SK-N-SH (cell line): ENCODE data around the gene TFB2M. TPM values are rescaled to one million over a fixed set of nuclear protein-coding genes. Genes with fewer than 3 reads are reported as not detected.

Experiments used
- CTCF ChIA-PET: fragments of 300-600, 350-600 bp; formaldehyde crosslinking; extraction: SDS; loops from one replicate; lab custom pipeline; 2021; lab: Yijun Ruan, JAX
- POLR2A ChIA-PET: fragments of 350-600 bp; sonication (Branson Sonifier 250); formaldehyde crosslinking; extraction: SDS; loops from one replicate; lab custom pipeline; 2020; ENCODE audit warnings: antibody characterized with exemption, inconsistent platforms; lab: Yijun Ruan, JAX
- DNase-seq: peaks from one replicate; pipeline ENCODE4 v3.0.0; 2012
- H2AFZ ChIP-seq: fragments of 200-600 bp; sonication (generic); 2 replicates; pipeline ENCODE4 v1.8.1; 2016; ENCODE audit warnings: antibody characterized with exemption, mild to moderate bottlenecking, low read depth
- H3F3A ChIP-seq: fragments of 200-600 bp; sonication (generic); replicated peaks from 2 replicates; pipeline ENCODE3; 2016; ENCODE audit warnings: antibody characterized with exemption, mild to moderate bottlenecking; ENCODE audit not compliant: insufficient read depth
- H3K27ac ChIP-seq, 2 experiments: fragments of 200-500 bp in 1 of 2; fragments of 200-600 bp in 1 of 2; sonication (Bioruptor generic) in 1 of 2; sonication (generic), shearing (Covaris generic) in 1 of 2; 2 replicates each; pipeline versions ENCODE4 v1.5.1 to v1.6.1; 2014 to 2016; ENCODE audit warnings: low read depth in 2 of 2, inconsistent platforms in 1 of 2, low read length in 1 of 2, mild to moderate bottlenecking in 1 of 2, mixed read lengths in 1 of 2
- H3K27me3 ChIP-seq: fragments of 200-600 bp; sonication (generic), shearing (Covaris generic); 2 replicates; pipeline ENCODE4 v1.6.1; 2016; ENCODE audit warnings: mixed run types; ENCODE audit not compliant: insufficient read depth
- H3K36me3 ChIP-seq, 2 experiments: fragments of 200-500 bp in 1 of 2; fragments of 200-600 bp in 1 of 2; sonication (Bioruptor generic) in 1 of 2; sonication (generic) in 1 of 2; replicated peaks in 1 of 2; 2 replicates each; pipeline versions ENCODE3 to v1.5.1; 2014 to 2016; ENCODE audit warnings: low read length in 1 of 2, mild to moderate bottlenecking in 1 of 2; ENCODE audit not compliant: insufficient read depth in 2 of 2, control insufficient read depth in 1 of 2
- H3K4me1 ChIP-seq, 2 experiments: fragments of 200-500 bp in 1 of 2; fragments of 200-600 bp in 1 of 2; sonication (Bioruptor generic) in 1 of 2; sonication (generic), shearing (Covaris generic) in 1 of 2; 2 replicates each; pipeline versions ENCODE4 v1.5.1 to v1.6.1; 2014 to 2016; ENCODE audit warnings: low read depth in 1 of 2, low read length in 1 of 2, mixed run types in 1 of 2; ENCODE audit not compliant: insufficient read depth in 2 of 2, control insufficient read depth in 1 of 2
- H3K4me2 ChIP-seq: fragments of 200-600 bp; sonication (generic), shearing (Covaris generic); 2 replicates; pipeline ENCODE4 v1.6.1; 2017; ENCODE audit warnings: mixed run types
- H3K4me3 ChIP-seq, 2 experiments: fragments of 200-500 bp in 1 of 2; fragments of 200-600 bp in 1 of 2; sonication (Bioruptor generic) in 1 of 2; sonication (generic), shearing (Covaris generic) in 1 of 2; 2 replicates each; pipeline versions ENCODE4 v1.5.1 to v1.8.1; 2014 to 2016; ENCODE audit warnings: low read depth in 2 of 2, inconsistent platforms in 1 of 2, low read length in 1 of 2, mild to moderate bottlenecking in 1 of 2, mixed read lengths in 1 of 2, moderate library complexity in 1 of 2
- H3K79me2 ChIP-seq: fragments of 200-600 bp; sonication (generic); 2 replicates; pipeline ENCODE4 v1.8.1; 2017; ENCODE audit warnings: mild to moderate bottlenecking; ENCODE audit not compliant: insufficient read depth
- H3K9ac ChIP-seq: fragments of 200-600 bp; sonication (generic); 2 replicates; pipeline ENCODE4 v1.6.1; 2017; ENCODE audit warnings: mixed run types
- H3K9me2 ChIP-seq: fragments of 200-600 bp; sonication (generic); 2 replicates; pipeline ENCODE4 v1.6.1; 2017; ENCODE audit warnings: mixed run types
- H3K9me3 ChIP-seq: fragments of 200-600 bp; sonication (generic); 2 replicates; pipeline ENCODE4 v1.6.1; 2017; ENCODE audit warnings: mixed run types, mild to moderate bottlenecking, moderate library complexity
- H4K20me1 ChIP-seq: fragments of 200-600 bp; sonication (generic); 2 replicates; pipeline ENCODE4 v1.6.1; 2017; ENCODE audit warnings: mild to moderate bottlenecking, mixed run types; ENCODE audit not compliant: insufficient read depth
- CHD2 ChIP-seq: fragments of 150-350 bp; IDR thresholded peaks from 2 replicates; pipeline ENCODE4 v1.6.1; 2018; ENCODE audit warnings: low read length; ENCODE audit not compliant: partially characterized antibody
- CTCF ChIP-seq: fragments of 200-600 bp; sonication (generic); IDR thresholded peaks from 2 replicates; pipeline ENCODE4 v1.6.1; 2017; ENCODE audit warnings: antibody characterized with exemption, mild to moderate bottlenecking, moderate library complexity
- ELF1 ChIP-seq: IDR thresholded peaks from 2 replicates; pipeline ENCODE4 v1.4.0; 2012
- EP300 ChIP-seq, 2 experiments: IDR thresholded peaks; 2 replicates each; pipeline versions ENCODE4 v1.4.0 to v1.6.1; 2012; ENCODE audit warnings: borderline replicate concordance in 1 of 2, low read depth in 1 of 2, low read length in 1 of 2
- FOSL2 ChIP-seq: IDR thresholded peaks from 2 replicates; pipeline ENCODE4 v1.4.0; 2012; ENCODE audit warnings: low read depth, mild to moderate bottlenecking, moderate library complexity, borderline replicate concordance
- FOXM1 ChIP-seq: IDR thresholded peaks from 2 replicates; pipeline ENCODE4 v1.4.0; 2012; ENCODE audit warnings: low read depth, mild to moderate bottlenecking
- JUND ChIP-seq: IDR thresholded peaks from 2 replicates; pipeline ENCODE4 v1.4.0; 2012
- MEF2A ChIP-seq: IDR thresholded peaks from 2 replicates; pipeline ENCODE4 v1.4.0; 2012; ENCODE audit warnings: low read depth, borderline replicate concordance
- NFIC ChIP-seq: IDR thresholded peaks from 2 replicates; pipeline ENCODE4 v1.4.0; 2012; ENCODE audit warnings: borderline replicate concordance
- POLR2AphosphoS5 ChIP-seq: IDR thresholded peaks from 2 replicates; pipeline ENCODE4 v1.6.1; 2012; ENCODE audit warnings: low read depth, low read length
- REST ChIP-seq: IDR thresholded peaks from 2 replicates; pipeline ENCODE4 v1.6.1; 2012; ENCODE audit warnings: mild to moderate bottlenecking, low read depth, low read length, moderate library complexity
- RFX5 ChIP-seq: IDR thresholded peaks from 2 replicates; pipeline ENCODE4 v1.6.1; 2012; ENCODE audit warnings: mild to moderate bottlenecking, improper control_type of control experiment, low read length
- RXRA ChIP-seq: IDR thresholded peaks from 2 replicates; pipeline ENCODE4 v1.4.0; 2012; ENCODE audit warnings: low read depth, mild to moderate bottlenecking, borderline replicate concordance
- TAF1 ChIP-seq: IDR thresholded peaks from 2 replicates; pipeline ENCODE4 v1.6.1; 2012; ENCODE audit warnings: low read depth, mild to moderate bottlenecking, low read length, moderate library complexity, borderline replicate concordance
- TEAD4 ChIP-seq: IDR thresholded peaks from 2 replicates; pipeline ENCODE4 v1.4.0; 2012; ENCODE audit warnings: mild to moderate bottlenecking, borderline replicate concordance; ENCODE audit not compliant: insufficient read depth
- YY1 ChIP-seq: IDR thresholded peaks from 2 replicates; pipeline ENCODE4 v1.4.0; 2012; ENCODE audit warnings: low read depth, mild to moderate bottlenecking
- ZBTB33 ChIP-seq: IDR thresholded peaks from 2 replicates; pipeline ENCODE4 v1.4.0; 2012; ENCODE audit warnings: low read depth, borderline replicate concordance
- WGBS: methylation state at CpG from one replicate; pipeline ENCODE4 v1.1.6; 2017; ENCODE audit warnings: low lambda C conversion rate; 5-methylcytosine and 5-hydroxymethylcytosine counted together
- polyA plus RNA-seq, 3 experiments: library from polyadenylated mRNA; depleted of rRNA; stranded (reverse); fragments of >200 nt; gene quantifications; 2 replicates each; pipeline ENCODE4 v1.2.3, GENCODE V29; 2012
- TF ChIP-seq, protein P1 (sequence below): fragments of 150-350 bp; IDR thresholded peaks from 2 replicates; pipeline ENCODE4 v1.6.1; 2016; ENCODE audit warnings: mild to moderate bottlenecking, low read depth, low read length
- TF ChIP-seq, protein P2 (sequence below): IDR thresholded peaks from 2 replicates; pipeline ENCODE4 v1.4.0; 2012; ENCODE audit warnings: low read depth
- TF ChIP-seq, protein P3 (sequence below): IDR thresholded peaks from 2 replicates; pipeline ENCODE4 v1.4.0; 2012; ENCODE audit warnings: low read depth, borderline replicate concordance

Gene TFB2M
- polyA plus RNA-seq, 1 of the 3 experiments (the other 2 are of a cell fraction): 17.3 TPM

- DNase-seq: no peak
- Histone ChIP-seq H3K27ac (no peak overlapping the region), H3K4me2 (no peak overlapping the region), H2AFZ (no peak overlapping the region), H3K36me3 (no peaks in the 10 kb centered on the region), H3F3A (no peaks in the 10 kb centered on the region), H3K4me1 (no peaks in the 10 kb centered on the region; a peak in 2 of 4 replicates), H3K27me3 (no peaks in the 10 kb centered on the region), H3K9me2 (no peaks in the 10 kb centered on the region), H3K9me3 (no peaks in the 10 kb centered on the region), H3K79me2 (no peaks in the 10 kb centered on the region), H3K4me3 (no peak overlapping the region), H3K9ac (no peak overlapping the region), H4K20me1 (no peaks in the 10 kb centered on the region)
- CTCF ChIA-PET: no interaction called here
- WGBS: 37% methylated on average over 8 of the region's 8 CpGs
- TF ChIP-seq RFX5 (no peak), POLR2AphosphoS5 (no peak), TEAD4 (no peak), JUND (no peak), CHD2 (no peak), YY1 (no peak), FOSL2 (no peak), TAF1 (no peak), RXRA (no peak), EP300 (IDR thresholded peaks at IDR 0.05; ENCODE audit: borderline replicate concordance in 1 of 2, low read depth in 1 of 2, low read length in 1 of 2) (no peak), CTCF (no peak), MEF2A (no peak), ZBTB33 (no peak), REST (no peak), ELF1 (no peak), NFIC (no peak), FOXM1 (no peak)
- TF ChIP-seq, protein P1, sequence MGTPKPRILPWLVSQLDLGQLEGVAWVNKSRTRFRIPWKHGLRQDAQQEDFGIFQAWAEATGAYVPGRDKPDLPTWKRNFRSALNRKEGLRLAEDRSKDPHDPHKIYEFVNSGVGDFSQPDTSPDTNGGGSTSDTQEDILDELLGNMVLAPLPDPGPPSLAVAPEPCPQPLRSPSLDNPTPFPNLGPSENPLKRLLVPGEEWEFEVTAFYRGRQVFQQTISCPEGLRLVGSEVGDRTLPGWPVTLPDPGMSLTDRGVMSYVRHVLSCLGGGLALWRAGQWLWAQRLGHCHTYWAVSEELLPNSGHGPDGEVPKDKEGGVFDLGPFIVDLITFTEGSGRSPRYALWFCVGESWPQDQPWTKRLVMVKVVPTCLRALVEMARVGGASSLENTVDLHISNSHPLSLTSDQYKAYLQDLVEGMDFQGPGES: no peak
- TF ChIP-seq, protein P2, sequence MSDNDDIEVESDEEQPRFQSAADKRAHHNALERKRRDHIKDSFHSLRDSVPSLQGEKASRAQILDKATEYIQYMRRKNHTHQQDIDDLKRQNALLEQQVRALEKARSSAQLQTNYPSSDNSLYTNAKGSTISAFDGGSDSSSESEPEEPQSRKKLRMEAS: no peak
- TF ChIP-seq, protein P3, sequence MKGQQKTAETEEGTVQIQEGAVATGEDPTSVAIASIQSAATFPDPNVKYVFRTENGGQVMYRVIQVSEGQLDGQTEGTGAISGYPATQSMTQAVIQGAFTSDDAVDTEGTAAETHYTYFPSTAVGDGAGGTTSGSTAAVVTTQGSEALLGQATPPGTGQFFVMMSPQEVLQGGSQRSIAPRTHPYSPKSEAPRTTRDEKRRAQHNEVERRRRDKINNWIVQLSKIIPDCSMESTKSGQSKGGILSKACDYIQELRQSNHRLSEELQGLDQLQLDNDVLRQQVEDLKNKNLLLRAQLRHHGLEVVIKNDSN: no peak
- POLR2A ChIA-PET: no interaction called here
These were observed 36.9 kb downstream of the TFB2M start for GRCh38 chr1:246528933-246529731.
